Measurements from ENCODE around the gene AUTS2.

AUTS2 gene

GRCh38 chr7:69600710-69601519, 2.6 kb downstream of the AUTS2 start:
- no peak for DNase-seq

GRCh38 chr7:69602522-69602921, 4.2 kb downstream of the AUTS2 start:
- DNase-seq: no peak

- no peak for DNase-seq
Observed at GRCh38 chr7:69603351-69603750, 5.1 kb downstream of the AUTS2 start.

DNA sequence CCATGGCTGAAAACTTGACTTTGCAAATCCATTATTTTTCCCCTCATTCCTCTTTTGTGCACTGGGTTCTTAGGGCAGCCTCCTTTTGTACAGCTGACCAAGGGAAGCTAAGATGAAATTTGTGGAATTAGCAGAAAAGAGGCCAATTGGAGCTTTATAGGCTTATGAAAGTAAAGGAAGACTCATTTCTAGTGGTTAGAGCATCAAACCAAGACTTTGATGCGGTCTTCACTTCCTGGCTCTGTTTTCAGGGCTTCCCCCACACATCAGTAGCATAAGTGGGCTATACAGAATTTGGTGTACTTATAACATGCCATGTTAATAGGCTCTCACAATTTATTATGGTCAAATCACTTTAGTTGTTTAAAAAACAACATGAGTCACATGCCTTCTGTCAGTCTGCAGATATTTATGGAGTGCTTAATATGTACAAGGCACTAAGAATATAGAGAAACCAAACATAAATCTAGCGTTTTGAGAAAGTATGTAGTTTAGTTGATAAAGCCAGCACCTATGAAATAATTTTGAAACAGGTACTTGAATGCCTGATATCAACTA, 5.7 kb downstream of the AUTS2 start:
- no peak for DNase-seq

GRCh38 chr7:69605070-69605469, 6.8 kb downstream of the AUTS2 start:
- DNase-seq: no peak

- no peak for DNase-seq
Observed at GRCh38 chr7:69605546-69605945, 7.3 kb downstream of the AUTS2 start.

DNA sequence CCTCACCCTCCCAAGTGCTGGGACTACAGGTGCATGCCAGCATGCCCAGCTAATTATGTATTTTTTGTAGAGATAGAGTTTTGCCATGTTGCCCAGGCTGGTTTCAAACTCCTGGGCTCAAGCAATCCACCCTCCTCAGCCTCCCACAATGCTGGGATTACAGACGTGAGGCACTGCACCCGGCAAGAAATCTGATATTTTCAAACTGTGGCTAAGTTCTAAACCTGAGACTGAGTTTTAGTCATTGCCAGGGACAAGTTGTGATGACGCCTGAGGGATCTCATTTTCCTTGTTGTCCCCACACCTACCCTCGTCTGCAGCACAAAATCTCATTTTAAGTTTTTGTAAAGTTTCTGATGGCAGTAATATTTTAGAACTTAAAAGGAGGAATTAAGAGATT, 9.8 kb downstream of the AUTS2 start:
- DNase-seq: no peak

- no peak for DNase-seq
Observed at GRCh38 chr7:69608878-69609277, 10.6 kb downstream of the AUTS2 start.

DNA sequence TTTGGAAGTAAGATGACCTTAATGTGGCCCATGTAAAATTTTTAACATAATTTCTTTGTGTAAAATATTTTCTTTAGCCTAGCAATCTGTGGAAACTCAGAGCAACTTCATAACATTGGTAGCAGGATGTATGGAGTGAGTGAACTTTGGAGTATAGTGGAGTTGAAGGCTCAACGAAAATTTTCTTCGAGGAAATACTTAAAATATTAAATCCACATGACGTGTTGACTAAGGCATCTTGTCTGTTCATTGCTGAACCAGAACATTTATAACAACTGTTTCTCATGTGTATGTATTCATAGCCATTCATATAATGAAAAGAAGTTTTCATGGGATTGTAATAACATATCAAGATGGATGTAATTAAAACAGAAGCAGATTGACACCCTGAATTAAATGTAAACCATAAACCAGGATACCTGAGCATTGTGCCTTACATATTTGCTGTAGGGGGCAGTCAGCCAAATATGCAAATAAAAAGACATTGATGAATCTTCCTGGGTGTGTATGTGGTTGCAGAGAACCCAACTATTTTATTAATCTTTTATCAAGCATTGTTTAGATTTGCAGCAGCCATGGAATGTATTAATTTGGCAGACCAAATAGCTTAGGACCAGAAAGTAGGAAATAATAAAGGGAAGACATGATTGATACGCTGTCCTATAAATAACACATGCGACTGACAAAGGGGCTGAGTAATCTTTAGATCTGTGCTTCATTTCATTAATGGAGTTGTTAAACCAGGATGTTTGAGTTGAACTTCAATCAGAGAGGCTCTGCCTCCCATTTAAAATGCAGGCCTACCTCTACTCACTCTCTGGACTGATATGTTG, 11.5 kb downstream of the AUTS2 start:
- DNase-seq: no peak

GRCh38 chr7:69610374-69611084, 12.3 kb downstream of the AUTS2 start:
- DNase-seq: no peak

DNA sequence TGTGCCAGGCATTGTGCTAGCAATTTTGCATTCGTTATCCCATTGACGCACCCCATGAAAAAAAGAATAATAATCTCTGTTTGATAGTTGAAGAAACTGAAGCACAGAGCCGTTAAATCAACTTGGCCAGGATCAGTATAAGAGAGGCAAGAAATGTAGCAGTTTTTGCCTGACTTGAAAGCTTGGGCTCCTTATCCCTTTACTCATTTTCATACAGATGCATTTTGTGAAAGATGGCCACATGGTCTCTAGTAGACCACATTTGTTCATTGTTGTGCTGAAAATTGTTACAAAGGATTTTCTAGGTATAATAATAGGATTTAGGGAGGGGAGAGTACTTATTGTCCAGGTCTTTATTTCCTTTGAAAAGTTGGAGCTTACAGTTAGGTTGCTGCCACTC, 14.7 kb downstream of the AUTS2 start:
- DNase-seq: no peak

- no peak for DNase-seq
Observed at GRCh38 chr7:69613846-69614245, 15.6 kb downstream of the AUTS2 start.

- DNase-seq: no peak
Observed at GRCh38 chr7:69615685-69616084, 17.4 kb downstream of the AUTS2 start.

DNA sequence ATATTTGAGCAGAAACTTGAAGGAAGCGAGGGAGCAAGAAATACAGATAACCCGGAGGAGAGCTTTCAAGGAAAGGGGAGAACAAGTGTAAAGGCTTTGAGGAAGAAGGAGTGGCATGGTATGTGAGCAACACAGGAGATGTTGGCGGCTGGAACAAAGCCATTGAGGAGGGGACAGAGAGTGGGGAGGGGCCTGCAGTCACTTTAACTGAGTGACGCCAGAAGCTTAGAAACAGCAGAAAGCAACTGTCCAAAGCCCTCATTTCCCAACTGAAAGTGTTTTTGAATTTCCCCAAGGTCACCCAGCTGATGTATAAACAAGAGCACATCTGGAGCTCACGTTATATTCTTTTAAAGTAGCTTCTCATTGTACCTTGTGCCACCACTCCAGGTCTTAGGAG, 19.1 kb downstream of the AUTS2 start:
- DNase-seq: no peak

DNA sequence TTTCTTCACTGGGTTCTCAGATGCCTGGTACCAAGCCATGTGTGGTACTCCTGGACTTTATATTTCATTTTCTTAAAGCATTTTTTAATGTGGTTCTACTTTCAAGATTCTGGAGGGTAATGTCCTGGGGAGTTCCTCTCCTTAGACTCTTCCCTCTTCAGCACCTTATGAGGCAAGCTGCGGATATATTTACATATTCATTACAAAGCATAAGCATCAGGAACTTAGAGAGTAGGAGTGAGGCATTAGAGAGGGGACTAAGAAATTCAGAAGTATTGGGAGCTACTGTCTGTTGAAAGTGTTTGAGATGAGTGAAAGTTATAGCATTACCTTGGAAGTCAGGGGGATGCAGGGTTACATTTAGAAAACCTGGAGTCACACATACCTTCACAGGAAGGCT, 20.8 kb downstream of the AUTS2 start:
- DNase-seq: no peak

- DNase-seq: no peak
Observed at GRCh38 chr7:69619635-69620034, 21.4 kb downstream of the AUTS2 start.

- DNase-seq: no peak
Observed at GRCh38 chr7:69620063-69620462, 21.8 kb downstream of the AUTS2 start.

GRCh38 chr7:69620650-69621049, 22.4 kb downstream of the AUTS2 start:
- DNase-seq: no peak

DNA sequence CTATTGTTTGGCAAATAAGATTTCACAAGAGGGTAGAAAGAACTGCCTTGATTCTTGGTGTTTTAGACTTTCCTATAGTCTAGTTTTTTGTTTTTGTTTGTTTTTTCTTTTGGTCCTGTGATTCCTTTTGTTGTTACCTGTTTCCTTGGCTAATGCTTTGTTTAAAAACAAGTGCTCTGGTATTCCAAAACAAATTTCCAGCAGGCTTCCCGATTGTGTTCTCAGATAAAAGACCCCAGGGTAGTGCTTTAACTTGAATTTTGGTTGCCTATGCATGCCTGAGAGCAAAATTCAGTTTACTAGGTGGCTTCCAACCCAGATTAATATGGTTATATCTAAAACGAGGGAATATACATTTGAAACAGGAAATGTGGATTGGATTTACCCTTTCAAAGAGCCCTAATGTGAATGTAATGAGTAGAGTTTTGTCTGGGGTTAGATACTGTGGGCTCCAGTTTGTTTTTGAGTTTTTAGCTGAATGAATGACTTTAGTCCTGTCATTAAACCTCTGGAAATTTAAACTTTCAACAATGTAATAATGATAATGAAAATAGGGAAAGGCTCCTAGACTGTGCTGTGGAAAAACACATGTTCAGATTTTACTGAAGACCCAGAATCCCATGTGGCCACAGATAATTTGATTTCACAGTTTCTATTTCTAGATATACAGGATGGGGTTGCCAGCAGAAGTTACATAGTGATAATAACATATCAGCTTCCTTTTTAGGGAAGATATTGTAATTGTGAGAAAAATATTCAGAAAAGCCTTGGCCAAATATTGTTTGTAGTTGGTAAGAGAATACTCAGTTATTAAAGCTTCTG, 23.9 kb downstream of the AUTS2 start:
- DNase-seq: no peak

GRCh38 chr7:69622960-69623359, 24.7 kb downstream of the AUTS2 start:
- no peak for DNase-seq

- no peak for DNase-seq
Observed at GRCh38 chr7:69624435-69625230, 26.4 kb downstream of the AUTS2 start.

DNA sequence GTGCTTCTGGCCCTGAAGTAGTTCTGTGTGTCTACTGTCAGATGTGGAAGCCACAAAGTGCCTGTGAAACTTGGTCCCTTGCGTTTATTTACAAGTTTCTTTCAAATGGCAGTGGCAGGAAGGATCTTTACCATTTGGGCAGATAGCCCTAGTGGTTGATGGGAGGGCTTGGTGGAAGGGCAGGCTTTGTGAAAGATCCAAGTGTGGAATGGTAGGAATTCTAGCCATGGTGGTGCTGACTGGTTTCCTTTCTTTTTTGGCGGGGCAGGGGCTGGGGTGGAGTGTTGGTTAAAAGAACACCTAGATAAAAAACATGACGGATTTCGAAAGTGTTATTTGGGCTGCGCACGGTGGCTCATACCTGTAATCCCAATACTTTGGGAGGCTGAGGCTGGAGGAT, 27.0 kb downstream of the AUTS2 start:
- no peak for DNase-seq

Measured in 8988T (cell line).